Tibial nerve (tissue), 4 donors: ENCODE data around the gene HAP1.
"Not testable (repeated sequence)": the region's sequence is repeated elsewhere in the genome, so short reads cannot be mapped to it uniquely, and the experiment has no call there.

Experiments used
- CTCF ChIP-seq, 5 experiments: fragments of 200-600 bp in 3 of 5; fragments of 450-650 bp in 2 of 5; sonication (generic) in 3 of 5; IDR thresholded peaks; one replicate each; pipeline ENCODE4 v1.5.1; 2016 to 2019; ENCODE audit warnings: antibody characterized with exemption in 5 of 5, mild to moderate bottlenecking in 3 of 5, moderate library complexity in 2 of 5
- EP300 ChIP-seq, 2 donors: sonication (generic); formaldehyde crosslinking; IDR thresholded peaks; one replicate each; pipeline ENCODE4 v1.6.1; 2017; ENCODE audit warnings: antibody characterized with exemption in 2 of 2, mild to moderate bottlenecking in 1 of 2
- POLR2A ChIP-seq, 2 donors: fragments of 450-650 bp; IDR thresholded peaks; one replicate each; pipeline ENCODE4 v1.6.1; 2017; ENCODE audit warnings: antibody characterized with exemption in 2 of 2, mild to moderate bottlenecking in 2 of 2, moderate library complexity in 2 of 2

DNA sequence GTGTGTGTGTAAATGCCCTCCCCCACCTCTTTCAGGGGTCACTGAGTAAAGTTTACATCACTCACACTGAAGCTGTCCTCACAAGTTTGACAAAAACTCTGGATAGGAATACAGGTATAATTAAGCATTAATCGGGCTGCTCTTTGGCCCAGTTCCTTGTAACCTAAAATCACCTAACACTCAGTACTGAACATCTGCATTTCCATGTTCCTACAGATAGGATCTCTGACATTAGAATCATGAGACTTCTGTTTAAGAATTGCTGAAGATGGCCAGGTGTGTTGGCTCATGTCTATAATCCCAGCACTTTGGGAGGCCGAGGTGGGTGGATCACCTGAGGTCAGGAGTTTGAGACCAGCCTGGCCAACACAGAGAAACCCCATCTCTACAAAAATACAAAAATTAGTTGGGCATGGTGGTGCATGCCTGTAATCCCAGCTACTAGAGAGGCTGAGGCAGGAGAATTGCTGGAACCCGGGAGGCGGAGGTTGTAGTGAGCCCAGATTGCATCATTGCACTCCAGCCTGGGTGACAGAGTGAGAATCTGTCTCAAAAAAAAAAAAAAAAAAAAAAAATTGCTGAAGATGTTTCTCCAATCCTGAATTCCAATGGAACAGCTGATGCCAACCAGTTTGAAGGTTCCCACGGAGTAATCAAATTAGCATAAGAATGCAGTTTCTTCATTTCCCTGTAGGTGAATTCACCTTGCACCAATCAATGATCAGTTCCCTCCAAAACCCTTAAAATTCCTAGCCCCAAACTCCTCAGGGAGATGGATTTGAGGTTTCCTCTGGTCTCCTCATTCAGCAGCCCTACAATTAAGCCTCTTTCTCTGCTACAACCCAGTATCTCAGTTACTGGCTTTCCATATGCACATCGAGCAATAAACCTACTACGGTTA is 59.0 kb downstream of the HAP1 start:
- TF ChIP-seq CTCF, POLR2A, EP300 (IDR thresholded peaks at IDR 0.05): not testable (repeated sequence)
